NCI-H1092 (cell line): Measurements from ENCODE around the gene UBR3.
"Not testable (repeated sequence)": the region's sequence is repeated elsewhere in the genome, so short reads cannot be mapped to it uniquely, and the experiment has no call there.

Source experiments
- DNase-seq: peaks from one replicate; lab custom pipeline; 2025; lab: John Stamatoyannopoulos, UW

The UBR3 gene, protein sequence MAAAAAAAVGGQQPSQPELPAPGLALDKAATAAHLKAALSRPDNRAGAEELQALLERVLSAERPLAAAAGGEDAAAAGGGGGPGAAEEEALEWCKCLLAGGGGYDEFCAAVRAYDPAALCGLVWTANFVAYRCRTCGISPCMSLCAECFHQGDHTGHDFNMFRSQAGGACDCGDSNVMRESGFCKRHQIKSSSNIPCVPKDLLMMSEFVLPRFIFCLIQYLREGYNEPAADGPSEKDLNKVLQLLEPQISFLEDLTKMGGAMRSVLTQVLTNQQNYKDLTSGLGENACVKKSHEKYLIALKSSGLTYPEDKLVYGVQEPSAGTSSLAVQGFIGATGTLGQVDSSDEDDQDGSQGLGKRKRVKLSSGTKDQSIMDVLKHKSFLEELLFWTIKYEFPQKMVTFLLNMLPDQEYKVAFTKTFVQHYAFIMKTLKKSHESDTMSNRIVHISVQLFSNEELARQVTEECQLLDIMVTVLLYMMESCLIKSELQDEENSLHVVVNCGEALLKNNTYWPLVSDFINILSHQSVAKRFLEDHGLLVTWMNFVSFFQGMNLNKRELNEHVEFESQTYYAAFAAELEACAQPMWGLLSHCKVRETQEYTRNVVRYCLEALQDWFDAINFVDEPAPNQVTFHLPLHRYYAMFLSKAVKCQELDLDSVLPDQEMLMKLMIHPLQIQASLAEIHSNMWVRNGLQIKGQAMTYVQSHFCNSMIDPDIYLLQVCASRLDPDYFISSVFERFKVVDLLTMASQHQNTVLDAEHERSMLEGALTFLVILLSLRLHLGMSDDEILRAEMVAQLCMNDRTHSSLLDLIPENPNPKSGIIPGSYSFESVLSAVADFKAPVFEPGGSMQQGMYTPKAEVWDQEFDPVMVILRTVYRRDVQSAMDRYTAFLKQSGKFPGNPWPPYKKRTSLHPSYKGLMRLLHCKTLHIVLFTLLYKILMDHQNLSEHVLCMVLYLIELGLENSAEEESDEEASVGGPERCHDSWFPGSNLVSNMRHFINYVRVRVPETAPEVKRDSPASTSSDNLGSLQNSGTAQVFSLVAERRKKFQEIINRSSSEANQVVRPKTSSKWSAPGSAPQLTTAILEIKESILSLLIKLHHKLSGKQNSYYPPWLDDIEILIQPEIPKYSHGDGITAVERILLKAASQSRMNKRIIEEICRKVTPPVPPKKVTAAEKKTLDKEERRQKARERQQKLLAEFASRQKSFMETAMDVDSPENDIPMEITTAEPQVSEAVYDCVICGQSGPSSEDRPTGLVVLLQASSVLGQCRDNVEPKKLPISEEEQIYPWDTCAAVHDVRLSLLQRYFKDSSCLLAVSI (N-terminal part only)

DNA sequence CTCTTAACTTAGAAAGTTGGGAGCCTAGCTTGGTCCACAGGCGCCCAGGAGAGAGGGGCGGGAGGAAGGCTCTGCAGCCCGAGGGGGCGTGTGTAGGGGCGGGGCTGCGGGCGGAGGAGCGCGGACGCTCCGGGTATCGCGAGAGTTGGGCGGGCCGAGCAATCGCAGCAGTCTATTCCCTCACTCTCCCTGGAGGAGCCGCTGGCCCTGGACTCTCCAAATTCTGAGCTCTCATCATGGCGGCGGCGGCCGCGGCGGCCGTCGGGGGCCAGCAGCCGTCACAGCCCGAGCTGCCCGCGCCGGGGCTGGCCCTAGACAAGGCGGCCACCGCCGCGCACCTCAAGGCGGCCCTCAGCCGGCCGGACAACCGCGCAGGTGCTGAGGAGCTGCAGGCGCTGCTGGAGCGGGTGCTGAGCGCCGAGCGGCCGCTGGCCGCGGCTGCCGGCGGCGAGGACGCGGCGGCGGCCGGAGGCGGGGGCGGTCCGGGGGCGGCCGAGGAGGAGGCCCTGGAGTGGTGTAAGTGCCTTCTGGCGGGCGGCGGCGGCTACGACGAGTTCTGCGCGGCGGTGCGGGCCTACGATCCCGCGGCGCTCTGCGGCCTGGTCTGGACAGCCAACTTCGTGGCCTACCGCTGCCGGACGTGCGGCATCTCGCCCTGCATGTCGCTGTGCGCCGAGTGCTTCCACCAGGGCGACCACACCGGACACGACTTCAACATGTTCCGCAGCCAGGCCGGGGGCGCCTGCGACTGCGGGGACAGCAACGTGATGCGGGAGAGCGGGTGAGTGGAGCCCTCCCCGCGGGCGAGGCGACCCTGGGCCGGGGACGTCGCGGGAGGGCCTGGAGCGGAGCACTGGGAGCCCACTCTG is at the start of gene UBR3:
UBR3 (plus strand) TSS at position 183 of the 869 bp plus-strand sequence; CDS start at position 237, 54 bp downstream.
- peak; percentile 77 for DNase-seq

DNA sequence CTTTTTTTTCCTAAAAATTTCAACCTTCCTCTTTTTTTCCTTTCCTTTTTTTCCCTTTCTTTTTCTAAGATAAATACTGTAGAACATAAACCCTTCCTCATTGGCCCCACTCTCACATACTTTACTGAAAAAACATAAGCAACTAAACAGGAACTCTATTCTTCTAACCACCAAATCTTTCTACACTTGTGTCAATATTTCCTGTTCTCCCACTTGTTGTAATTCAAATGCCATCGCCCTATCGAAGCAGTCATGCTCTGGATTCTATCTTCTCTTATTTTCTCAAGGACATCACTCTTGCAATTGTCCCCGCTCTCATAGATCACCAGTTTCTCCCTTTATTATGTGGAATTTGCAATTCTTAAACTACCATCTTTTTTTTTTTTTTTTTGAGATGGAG is 48.8 kb upstream of the UBR3 start:
- no peak for DNase-seq

DNA sequence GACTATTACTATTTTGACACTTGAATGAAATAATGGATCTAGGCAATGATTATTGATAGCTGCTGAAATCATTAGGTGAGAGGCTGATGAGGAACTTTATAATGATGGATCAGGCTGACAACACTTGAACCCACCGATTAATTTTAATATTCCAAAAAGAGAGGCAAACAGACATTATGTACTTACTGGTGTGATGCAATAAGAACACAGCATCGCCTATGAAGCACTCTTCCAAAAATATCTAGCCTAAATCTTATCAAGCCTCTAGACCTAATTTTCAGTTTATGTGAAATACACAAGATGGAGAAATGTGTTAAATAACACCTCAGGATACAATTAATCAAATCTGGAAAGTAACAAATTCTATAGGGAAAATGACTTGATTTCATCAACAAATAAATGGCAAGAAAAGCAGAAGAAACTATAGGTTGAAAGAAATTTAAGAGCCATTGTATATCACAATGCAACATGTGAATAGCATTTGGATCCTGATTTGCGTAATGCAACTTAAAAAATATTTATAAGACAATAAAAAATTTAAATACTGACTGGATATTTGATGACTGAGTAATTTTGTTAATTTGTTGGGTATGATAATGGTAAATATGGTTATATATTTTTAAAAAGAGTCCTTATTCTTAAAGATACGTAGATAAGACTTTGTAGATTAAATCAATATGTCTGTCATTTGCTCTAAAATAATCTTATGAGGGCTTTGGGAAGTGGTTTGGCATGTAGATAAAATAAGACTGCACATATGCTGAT is 45.8 kb upstream of the UBR3 start:
- DNase-seq = no peak

DNA sequence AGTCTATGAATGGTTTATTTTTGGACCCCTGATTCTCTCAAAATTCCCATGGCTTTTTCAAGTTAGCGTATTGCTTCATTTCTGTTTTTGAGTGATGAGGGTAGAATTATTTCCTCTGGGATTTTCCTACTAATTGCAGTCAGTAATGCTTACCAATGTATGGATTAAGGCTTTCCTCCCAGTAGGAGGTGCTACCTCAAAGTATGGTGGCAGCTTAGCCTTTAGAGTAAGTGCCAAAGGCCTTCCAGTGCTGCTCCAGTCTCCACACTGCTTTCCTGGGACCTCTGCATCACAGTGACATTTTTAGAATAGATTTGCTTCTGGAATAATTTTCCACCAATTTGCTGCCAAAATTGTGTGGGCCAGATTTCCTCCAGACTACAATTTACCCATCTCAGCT is 44.7 kb upstream of the UBR3 start:
- no peak for DNase-seq

DNA sequence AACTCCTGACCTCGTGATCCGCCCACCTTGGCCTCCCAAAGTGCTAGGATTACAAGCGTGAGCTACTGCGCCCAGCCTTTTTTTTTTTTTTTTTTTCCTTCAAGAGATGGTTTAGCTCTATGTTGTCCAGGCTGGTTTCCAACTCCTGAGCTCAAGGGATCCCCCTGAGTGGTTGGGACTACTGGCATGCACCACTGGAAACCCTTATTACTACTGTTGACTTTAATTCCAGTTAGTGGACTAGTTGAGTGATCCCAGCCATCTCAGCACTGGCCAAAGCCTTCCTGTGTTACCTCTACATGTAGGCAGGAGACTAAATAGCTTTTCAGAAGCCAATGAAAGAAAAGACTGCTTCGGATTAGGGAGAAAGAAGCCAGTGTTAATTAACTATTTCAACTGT is 36.7 kb upstream of the UBR3 start:
- DNase-seq = no peak

DNA sequence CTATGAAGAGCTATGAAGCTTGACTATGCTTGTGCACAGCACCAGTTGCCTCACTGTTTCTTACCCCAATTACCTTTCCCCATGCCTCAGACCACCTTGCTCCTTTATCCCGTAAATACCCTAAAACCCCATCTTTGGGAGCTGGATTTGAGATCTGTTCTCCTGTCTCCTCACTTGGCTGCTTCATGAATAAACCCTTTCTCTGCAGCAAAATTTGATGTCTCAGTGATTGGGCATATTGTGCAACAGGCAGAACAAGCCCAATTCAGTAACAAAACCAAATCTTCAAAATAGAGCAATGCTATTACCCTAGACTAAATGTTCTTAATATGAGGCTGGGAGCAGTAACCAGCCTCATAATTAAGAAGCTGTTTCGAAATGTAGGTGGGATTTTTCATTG is 32.1 kb upstream of the UBR3 start:
- no peak for DNase-seq

DNA sequence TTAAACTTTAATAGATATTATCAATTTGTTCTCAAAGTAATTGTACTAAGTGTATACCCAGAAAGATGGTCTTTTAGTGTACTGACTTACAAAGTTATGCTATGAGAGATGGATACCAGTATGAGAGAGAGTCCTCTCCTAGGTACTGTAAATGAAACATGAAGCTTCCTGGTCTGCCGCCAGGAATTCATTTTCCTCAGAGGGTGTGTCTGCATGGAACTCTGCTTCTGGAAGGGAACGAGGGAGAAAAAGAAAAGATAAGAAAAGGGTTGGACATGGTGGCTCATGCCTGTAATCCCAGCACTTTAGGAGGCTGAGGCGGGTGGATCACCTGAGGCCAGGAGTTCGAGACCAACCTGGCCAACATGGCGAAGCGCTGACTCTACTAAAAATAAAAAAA is 30.8 kb upstream of the UBR3 start:
- no peak for DNase-seq

DNA sequence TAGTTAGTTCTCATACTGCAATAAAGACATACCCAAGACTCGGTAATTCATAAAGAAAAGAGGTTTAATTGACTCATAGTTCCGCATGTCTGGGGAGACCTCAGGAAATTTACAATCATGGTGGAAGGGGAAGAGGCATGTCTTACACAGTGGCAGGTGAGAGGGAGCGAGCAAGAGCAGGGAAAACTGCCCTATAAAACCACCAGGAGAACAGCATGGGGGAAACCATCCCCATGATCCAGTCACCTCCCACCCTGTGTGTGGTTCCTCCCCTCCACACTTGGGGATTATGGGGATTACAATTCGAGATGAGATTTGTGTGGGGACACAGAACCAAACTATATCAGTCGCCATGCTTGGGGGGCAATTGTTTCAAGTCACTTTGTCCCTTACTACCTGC is 29.7 kb upstream of the UBR3 start:
- no peak for DNase-seq

DNA sequence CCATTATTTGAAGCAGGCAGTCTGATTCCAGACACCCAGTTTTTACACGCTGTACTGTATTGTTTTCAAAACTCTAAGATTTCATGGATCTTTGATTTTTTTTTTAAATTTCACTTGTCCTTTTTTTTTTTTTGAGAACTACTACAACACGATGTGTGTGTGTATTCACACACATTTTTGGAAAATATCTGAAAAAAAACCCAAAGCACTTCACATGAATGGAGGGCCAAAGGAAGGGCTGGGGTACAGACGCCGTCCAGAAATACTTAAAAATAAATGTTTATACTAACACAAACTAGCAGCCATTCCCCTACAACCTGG is 28.9 kb upstream of the UBR3 start:
- no peak for DNase-seq

DNA sequence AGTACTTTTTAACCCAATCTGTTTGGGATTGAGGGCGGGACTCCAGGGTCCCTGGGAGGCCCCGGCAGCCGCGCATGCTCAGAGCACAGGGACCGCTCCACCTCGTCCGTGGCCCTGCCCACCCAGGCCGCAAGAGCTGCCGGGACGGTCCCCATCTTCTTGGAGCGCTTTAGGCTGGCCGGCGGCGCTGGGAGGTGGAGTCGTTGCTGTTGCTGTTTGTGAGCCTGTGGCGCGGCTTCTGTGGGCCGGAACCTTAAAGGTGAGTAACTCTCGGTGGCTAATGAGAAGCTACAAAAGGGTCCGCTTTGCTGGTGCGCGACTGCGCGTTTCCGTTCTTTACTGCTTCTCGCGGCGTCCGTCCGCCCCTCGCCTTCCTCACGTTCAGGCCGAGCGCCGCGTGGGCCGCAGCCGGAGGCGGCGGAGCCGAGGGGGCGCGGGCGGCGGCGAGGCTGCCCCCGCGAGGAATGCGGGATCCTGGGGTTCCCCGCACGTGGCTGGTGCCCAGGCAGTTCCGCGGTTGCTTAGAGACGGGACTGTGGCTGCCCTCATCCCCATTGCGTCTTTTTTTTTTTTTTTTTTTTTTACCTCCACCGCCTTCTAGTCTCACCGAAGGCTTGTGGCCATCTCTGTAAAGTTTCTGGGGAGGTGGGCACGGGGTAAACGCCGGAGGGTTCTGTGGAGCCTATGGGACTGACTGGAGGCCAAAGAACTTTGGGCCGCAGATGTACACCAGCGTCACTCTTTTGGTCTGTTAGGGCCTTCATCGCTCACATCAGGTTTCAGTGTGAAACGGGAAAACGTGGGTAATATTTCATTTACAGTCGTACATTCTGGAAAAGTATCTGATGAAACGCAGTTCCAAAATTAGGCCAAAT is 28.3 kb upstream of the UBR3 start, which contains the start of gene SSB:
SSB (plus strand) TSS at position 154 of the 875 bp plus-strand sequence. CDS start 2,090 bp downstream, outside the sequence.
- peak; percentile 75 for DNase-seq

DNA sequence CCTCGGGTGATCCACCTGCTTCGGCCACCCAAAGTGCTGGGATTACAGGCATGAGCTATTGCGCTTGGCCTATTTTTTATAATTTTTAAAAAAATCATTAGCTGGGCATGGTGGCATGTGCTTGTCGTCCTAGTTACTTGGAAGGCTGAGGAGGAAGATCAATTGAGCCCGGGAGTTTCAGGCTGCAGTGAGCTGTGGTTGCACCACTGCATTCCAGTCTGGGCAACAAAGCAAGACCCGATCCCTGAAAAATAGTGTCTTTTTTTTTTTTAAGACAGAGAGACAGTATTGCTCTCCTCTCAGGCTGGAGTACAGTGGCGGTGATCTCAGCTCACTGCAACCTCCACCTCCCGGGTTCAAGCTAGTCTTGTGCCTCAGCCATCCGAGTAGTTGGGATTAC is 23.8 kb upstream of the UBR3 start:
- no peak for DNase-seq

DNA sequence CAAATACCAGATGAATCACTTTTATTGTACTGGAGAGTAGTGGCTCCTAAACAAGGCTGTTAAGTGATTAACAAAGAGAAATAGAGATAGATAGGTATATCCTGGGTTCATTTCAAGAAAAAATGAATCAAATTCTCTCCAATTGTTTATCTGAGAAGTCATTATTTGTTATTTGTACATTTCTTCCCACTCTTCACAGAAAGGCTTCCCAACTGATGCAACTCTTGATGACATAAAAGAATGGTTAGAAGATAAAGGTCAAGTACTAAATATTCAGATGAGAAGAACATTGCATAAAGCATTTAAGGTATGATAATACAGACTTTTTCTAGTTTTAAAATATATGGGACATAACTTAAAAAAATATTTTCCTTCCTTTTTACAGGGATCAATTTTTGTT is 20.7 kb upstream of the UBR3 start:
- no peak for DNase-seq

DNA sequence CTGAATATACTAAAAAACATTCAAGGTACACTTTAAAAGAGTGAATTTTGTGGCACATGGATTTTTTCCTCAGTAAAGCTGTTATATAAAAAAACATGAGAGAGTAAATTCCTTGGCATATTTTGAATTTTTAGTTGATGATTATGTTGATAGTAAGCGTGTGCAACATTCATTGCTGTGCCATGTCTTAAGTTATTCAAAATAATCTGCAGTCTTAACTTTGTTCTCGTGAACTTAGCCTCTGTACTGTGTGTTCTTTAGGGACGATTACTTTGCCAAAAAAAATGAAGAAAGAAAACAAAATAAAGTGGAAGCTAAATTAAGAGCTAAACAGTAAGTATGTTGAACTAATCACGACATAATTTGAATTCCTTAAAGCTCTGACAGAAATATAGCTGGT is 19.0 kb upstream of the UBR3 start:
- no peak for DNase-seq

DNA sequence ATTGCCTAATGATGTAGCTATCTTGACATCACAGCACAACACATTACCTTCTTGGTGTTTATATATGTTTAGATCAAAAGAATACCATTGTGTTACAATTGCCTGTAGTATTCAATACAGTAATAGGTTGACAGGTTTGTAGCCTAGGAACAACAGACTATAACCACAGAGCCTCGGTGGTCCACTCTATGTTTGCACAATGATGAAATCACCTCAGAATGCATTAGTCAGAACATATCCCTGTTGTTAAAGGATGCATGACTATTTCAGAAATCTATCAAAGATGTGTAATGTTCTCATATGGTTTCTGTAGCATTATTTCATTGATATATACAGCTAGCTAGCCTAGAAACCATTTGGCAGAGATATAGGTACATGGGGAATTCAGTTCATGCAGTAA is 11.4 kb upstream of the UBR3 start:
- DNase-seq = no peak

DNA sequence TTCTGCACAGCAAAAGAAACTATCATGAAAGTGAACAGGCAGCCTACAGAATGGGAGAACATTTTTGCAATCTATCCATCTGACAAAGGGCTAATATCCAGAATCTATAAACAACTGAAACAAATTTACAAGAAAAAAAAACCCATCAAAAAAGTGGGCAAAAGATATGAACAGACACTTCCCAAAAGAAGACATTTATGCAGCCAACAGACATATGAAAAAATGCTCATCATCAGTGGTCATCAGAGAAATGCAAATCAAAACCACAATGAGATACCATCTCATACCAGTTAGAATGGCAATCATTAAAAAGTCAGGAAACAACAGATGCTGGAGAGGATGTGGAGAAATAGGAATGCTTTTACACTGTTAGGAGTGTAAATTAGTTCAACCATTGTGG is 10.3 kb upstream of the UBR3 start:
- DNase-seq = not testable (repeated sequence)

DNA sequence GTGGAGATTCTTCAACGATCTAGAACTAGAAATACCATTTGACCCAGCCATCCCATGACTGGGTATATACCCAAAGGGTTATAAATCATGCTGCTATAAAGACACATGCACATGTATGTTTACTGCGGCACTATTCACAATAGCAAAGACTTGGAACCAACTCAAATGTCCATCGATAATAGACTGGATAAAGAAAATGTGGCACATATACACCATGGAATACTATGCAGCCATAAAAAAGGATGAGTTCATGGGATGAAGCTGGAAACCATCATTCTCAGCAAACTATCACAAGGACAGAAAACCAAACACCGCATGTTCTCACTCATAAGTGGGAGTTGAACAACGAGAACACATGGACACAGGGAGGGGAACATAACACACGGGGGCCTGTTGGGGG is 9.9 kb upstream of the UBR3 start:
- DNase-seq = not testable (repeated sequence)

DNA sequence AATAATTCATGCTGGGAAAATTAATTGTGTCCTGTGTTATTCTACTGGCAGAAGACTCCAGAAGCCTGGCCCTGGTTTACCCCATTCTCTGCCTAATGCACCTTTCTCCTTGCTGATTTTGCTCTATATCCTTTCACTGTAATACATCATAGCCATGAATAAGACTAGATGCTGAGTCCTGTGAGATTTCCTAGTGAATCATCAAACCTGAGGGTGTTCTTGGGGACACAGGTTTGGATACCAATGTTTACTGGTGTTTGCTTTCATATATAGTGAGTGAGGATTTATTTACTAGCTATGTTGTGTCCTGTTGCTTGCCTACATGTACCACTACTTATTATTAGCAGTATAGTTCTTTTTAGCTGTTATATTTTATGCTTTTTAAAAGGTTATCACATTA is 9.0 kb upstream of the UBR3 start:
- DNase-seq = no peak

DNA sequence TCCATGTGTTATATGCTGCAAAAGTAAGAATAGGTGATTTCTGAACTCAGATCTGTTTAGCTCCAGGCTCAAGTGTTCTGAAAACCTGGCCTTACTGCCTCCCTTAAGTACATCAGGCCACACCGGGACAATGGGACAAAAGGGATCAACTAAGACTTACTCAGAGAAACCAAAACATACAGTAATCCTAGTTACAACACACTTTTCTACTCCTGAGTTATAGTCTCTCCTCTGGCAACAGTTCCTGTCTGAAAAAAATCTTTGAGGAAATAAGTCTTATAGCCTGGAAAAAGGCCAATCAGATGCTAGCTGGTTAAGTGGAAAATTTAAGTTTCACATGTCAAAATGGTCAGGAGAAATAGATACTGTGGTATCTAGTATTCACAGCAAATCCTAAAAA is 8.1 kb upstream of the UBR3 start:
- DNase-seq = no peak

DNA sequence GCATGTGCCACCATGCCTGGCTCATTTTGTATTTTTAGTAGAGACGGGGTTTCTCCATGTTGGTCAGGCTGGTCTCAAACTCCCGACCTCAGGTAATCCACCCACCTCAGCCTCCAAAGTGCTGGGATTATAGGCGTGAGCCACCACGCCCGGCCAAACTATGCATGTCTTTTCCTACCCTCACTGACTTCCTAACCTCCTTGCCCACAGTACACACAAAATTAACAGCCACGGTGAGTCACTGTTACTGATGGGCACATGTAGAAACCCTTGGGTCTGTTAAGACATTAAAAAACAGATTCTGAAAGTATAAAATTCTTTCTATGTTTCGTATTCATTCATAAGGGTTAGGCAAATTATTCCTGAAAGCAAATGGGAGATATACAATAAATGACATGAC is 7.2 kb upstream of the UBR3 start:
- not testable (repeated sequence) for DNase-seq

DNA sequence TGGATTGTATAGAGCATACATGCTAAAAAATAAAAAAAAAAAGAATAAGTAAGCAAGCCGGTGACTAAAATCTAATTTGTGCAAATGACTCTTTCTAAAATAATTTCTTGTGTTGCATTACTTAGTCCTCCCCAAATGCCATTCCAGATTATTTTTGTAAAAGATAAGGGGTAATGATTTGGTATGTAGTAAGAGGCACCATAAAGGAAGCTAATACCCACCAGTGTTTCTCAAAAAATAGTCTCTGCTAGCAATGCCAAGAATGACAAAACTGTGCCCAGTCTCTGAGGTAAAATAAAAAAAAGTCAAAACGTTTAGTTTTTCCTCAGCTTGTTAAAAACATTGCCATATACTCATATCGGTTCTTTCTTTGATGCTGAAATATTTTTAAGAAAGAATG is 5.2 kb upstream of the UBR3 start:
- no peak for DNase-seq
